ENCODE data around the gene RESP18.
A peak's percentile ranks its signal among the peaks of the same experiment; 100 is the strongest.

The RESP18 gene

DNA sequence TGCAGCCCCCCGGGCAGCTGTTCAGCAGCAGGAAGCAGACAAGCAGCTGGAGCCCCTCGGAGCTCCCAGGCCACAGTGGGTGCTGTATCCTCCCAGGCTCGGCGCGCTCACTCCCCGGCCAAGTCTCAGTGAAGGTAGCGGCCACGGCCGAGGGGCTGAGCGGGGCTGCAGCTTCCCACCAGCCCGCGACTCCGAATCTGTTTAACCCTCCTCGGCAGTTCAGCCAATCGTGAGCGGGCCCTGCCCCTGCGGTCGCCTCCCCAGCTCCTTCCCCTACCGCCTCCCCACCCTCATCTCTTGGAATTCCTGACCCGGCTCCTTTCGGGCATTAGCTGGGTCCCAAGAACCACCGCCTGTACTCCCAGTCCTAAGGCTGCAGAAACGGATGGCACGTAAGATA is at the start of gene RESP18:
RESP18 (minus strand) TSS at position 203 of the 400 bp plus-strand sequence.
- DNase-seq, result no peak

DNA sequence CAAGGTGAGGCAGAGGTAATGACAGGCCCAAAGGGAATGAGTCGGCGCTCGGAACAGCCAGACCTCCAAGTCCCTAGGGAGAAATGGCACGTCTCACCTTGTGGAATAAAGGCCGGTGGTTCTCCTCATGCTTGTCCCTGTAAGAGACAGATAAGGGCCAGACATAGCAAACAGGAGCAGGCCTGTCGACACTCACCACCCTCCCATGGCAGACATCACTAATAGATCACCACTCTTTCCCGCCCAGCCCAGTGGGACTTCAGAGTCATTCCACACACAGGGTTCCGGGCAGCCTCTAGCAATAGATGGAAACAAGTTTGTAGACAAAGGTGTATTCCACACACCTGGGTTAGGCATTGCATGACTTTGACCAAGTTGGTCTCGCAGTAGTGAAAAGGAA is 48.9 kb upstream of the RESP18 start:
- DNase-seq, result no peak

DNA sequence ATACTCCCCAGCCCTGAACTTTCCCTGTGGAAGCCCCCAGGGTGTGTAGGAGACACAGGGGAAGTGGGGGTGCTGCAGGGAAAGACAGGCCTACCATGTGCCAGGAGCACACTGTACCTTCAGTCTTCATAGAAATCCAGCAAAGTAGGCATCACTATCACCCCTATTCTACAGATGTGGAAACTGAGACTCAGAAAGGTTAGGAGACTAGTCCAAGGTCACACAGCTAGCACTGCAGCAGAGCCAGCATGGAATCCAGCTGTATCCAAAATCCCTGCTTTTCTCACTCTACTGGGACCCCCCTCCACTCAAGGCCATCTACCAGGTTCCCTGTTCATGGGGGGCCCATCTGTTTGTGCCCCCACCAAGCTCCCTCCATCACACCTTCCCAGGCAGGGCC is 48.4 kb upstream of the RESP18 start:
- DNase-seq, result no peak

DNA sequence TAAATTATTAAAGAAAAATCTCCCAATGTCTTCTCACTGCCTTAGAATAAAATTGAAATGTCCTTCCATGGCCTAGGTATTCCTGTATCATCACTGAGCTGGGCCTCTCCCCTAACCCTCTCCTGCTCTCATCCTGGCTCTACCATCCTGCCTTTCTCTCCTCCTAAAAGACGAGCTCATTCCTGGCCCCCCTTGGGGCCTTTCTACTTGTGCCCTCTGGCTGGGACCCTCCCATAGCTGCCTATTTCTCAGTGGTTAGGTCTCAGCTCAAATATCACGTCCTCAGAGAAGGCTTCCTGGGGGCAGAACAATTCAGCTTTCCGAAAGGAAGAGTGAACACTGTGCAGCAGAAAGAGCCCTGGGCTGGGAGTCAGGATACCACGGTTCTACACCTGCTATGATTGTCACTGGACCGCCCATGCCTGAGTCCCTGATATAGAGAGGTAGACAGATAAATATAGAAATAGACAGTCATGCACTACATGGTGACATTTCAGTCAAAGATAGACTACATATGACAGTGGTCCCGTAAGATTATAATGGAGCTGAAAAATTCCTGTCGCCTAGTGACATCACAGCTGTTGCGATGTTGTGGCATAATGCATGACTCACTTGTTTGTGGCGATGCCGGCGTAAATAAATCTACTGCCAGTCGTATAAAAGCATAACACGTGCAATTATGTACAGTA is 45.8 kb upstream of the RESP18 start:
- DNase-seq, result no peak

DNA sequence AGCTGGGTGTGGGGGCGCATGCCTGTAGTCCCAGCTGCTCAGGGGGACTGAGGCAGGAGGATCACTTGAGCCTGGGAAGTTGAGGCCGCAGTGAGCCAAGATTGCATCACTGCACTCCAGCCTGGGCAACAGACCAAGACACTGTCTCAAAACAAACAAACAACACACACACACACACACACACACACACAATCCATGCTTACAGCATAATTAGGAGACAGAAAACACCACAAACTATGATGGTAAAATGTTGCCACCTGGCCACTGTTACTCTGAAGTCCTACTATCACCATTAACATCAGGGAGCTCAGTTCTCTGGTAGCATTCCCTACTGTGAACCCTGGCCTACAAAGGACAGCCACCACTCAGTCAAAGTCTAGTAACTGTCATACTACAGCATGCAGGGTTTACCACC is 36.9 kb upstream of the RESP18 start:
- DNase-seq, result no peak

DNA sequence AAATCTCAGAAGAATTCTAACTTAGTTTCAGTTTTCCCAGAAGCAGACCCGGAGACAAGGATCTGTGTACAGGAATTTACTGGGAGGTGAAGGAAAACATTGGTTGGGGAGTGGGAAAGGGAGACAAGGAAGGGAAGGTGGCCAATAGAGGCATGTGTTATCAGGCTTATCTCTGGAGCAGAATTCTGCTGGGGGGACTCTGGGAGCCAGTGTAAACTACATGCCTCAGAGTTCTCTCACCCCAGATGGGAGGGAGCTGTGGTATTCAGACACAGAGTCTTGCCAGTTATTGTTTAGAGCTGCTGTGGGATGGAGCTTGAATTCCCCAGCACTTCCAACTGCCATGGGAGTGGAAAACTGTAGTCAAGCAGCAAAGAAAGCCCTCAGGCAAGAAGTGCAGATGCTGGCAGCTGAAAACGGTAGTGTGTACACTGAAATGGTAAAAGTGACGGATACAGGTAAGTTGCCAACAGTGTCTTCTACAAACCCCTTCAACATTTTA is 36.2 kb upstream of the RESP18 start:
- no peak for DNase-seq

DNA sequence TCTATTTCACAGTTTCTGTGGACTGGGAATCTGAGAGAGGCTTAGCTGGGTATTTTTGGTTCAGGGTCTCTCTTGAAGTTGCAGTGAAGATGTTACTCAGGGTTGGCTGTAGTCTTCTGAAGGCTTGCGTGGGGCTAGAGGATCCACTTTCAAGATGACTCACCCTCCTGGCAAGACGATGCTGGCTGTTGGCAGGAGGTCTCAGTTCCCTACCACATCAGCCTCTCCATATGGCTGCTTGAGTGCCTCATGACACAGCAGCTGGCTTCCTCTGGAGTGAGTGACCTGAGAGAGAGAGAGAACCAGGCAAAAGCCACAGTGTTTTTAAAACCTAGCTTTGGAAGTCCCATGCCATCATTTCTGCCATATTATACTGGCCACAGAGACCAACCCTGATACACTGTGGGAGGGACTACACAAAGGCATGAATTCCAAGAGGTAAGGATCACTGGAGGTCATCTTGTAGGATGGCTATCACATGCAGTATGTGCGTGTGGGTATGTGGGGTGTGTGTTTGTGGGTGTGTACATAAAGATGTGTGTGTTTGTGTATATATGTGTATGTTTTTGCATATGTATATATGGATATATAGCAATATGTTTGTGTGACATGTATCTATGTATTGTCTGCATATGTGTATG is 30.1 kb upstream of the RESP18 start:
- DNase-seq, result no peak

DNA sequence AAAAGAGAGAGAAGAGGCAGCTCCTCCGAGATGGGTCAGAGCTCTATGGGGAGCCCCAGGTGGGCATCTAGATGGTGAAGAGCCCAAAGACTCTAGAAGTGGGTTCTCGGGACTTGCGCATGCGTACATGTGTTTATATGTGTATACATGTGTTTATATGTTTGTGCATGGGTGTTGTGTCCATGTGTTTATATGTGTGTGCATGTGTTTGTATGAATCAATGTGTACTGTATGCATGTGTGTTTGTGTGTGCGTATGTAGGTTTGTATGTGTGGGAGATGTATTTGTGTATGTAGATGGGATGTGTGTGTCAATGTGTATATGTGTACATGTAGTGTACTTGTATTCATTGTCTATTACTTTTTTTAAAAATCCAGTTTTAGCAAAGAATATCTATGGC is 29.5 kb upstream of the RESP18 start:
- no peak for DNase-seq

DNA sequence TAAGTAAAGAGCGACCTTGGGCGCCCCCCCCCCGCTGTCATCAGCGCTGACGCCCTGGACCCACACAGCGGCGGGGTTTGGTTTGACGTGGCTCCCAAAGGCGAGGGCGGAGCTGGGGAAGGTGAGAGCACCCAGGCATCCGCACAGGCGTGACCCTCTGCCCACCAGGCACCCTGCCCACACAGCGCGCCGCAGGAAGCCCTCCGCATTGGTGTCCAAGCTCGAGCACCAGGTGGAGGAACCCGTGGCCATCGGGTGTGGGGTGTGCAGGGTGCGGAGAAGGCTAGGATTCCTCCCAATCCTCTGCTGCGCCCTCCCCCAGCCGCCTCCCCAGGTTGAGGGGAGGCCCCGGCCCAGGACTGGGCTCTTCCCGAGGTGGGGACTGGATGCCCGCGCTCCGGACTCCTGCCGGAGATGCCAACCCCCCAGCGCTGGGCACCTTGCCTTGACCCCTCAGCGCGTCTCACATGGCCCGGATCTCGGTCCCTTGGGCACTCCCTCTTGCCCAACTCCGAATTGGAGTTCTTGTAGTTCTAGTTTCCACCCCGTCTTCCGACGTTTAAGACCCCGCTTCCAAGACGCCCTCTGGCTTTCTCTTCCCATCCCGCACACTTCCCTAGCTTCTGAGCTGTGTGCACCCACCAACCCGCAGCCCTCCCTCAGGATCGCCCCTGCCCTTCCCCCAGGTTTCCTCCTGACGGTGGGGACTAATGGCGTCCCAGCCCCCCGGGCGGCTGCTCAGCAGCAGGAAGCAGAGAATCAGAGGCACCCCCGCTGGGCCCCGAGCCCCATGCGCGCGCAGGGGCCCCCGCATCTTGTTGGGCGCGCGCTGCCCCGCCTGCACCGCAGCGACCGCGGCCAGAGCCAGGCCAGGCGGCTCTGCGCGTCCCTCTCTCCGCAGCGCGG is 25.9 kb upstream of the RESP18 start:
- DNase-seq, result no peak

DNA sequence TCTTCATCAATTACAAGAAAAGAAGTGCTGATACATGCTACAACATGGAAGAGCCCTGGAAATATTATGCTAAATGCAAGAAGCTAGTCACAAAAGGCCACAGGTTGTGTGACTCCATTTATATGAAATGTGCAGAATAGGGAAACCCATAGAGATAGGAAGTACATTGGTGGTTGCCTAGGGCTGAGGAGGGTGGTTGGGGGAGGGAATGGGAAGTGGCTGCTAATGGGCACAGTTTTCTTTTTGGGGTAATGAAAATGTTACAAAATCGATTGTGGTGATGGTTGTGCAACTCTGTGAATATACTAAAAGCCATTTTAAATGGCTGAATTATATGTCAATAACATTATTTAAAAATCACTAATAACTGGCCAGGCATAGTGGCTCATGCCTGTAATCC is 24.3 kb upstream of the RESP18 start:
- no peak for DNase-seq

DNA sequence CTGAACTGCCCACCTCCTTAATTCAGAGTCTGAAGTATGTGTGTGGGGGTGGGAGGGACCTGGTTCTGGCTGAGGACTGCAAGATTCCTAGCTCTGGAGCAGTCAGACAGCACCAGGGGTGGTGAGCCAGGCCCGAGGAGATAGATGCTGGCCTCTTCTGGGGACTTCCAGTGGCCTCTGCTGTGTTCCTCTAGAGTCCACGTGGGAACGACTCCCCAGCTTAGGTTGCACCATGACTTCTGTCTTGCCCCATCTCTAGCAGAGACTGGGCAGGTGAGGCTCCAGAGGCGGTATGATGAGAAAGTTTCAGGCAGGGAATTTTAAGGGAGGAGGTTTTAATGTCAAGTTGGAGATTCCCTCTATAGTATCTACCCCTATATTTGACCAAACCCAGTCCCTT is 22.0 kb upstream of the RESP18 start:
- DNase-seq, result no peak

DNA sequence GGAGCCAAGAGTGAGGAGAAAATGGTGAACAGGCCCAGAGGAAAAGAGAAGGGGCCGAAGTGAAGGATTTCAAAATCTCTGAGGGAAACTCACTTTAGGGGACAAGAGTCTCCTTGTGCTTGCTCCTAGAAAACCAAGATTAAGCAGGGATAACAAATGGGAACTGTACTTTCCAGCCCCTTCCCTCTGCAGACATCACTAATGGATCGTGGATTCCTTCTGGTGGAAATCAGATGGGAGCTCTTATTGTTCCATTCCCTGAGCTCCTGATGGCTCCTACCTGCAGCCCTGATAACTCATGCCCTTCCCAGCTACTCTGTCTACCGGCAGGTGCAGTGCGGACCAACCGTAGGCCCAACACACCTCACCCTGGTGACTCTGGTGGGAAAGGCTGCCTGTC is 20.6 kb upstream of the RESP18 start:
- no peak for DNase-seq

DNA sequence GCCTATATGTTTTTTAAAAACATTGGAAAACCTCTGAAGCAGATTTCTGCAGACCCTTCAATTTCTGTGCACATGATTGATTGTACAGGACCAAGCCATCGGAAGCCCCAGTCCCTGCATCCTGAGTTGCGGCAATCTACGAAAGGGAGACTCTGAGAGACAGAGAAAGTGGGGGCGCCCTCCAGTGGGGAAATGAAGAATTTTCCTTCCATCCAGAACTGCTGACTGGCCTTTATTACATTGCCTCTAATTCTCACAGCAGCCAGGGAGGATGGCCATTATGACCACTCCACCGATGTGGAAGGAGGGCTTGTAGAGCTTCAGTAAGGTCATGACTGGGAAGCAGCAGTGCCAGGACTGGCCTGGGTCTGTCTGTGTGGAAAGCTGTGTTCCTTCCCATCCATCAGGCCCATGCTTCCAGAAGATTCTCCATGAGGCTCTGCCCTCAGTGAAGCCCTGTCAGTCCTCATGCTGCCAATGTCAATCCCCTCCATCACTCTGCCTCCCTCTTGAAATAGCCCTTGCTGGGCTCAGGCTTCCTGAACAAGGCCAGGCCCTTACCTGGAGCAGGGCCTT is 20.0 kb upstream of the RESP18 start:
- DNase-seq, result peak; percentile 65

DNA sequence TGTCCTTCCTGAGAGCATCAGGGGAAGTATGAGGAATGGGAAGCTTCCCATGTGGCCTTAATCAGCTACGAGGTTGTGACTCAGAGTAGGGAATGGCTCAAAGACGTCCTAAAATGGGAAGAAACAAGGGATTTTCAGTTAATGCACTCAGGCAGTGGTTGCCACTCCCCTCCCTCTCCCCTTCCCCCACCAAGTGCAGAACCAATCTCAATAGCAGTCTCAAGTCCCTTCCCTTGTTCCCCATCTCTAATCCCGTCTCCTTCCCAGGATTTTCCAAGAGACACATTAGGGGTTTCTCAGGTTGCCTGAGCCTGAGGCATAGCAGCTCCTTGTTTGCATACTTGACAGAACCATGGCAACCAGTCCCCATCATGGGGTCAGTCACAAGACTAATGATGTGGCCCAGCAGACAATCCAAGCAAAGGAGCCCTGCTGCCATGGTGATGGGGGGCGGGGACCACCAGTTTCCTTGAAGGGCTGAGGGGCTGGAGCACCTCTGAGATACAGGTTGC is 18.2 kb upstream of the RESP18 start:
- DNase-seq, result no peak

DNA sequence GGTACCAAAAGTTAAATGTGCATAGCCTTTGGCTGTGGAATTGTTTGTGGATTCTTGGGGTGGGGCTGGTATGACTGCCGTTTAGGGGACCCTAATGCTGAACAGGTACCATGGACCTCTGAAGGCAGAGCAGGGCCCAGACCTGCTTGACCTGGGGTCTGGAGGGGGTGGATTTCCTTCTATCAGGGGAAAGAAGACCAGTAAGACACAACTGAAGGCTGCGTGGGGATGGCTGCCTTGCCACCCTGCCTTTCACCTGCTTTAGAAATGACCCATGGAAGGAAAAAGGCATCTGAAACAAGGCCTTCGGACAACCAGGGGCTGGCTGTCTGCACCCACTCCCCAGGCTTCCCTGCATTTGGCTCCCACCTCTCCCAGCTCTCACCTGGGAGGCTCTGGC is 17.7 kb upstream of the RESP18 start:
- no peak for DNase-seq

DNA sequence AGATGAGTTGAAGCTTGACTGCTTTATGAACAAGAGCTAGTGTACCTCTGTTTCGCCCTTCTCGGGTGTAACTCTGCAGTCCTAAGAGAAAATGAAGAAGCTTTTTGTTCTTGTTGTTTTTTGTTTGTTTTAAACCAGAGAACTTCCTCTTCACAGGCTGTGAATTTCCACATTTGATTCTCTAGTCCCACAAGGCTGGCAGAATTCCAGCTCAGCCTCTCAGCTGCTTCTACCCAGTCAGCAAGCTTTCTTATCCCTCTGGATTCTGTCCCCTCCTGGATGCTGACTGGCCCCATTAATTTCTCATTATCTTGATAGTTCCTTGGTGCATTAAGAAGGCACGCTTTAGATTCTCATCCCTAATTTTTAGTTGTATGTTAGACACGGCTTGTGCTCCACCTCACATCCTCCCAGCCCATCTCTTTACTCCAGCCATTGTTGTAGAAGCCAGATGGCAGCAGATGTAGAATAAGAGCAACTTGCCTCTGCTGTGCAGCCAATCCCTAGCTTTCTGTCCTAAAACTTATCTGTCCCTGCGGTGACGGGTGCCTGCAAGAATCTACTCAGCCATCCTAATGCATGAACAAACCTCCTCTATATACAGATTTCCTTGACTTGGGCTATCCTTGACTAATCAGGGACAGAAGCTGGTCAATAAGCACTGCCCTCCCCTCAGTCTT is 12.3 kb upstream of the RESP18 start:
- no peak for DNase-seq

DNA sequence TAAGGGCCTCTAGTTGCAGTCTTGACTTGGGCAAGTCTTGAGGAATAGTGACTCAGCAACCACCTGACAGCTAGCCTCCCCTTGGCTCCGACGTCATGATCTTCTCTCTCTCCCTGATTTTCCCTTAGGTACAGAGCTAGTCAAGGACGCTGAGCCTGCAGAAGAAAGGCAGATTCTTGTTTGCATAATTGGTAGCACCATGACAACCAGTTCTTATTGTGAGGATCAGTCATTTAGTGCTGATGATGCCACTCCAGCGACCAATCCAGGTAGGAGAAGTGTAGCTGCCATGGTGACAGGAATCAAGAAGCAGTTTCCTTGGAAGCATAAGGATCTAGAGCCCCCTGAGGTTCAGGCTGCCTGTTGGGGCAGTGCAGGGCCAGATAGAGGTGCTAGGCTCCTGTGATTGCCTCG is 2.8 kb upstream of the RESP18 start:
- no peak for DNase-seq

DNA sequence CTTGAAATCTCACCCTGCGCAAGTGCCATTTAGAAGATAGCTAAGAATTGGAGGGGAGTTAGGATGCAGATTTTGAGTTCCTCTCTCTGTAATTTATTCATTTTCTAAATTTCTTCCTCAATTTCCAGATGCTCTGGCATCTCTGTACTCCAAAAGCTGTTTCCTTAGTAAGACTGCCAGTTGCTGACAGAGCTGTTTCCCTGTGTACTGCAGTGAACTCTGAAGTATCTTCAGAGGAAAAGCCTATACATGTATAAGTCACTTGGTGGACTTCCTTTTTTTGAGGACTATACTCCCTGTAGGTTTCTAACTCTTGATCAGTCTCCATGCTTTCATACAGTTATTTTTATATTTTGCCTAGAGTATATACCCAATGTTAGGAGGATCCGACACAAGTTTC is 1.5 kb upstream of the RESP18 start:
- DNase-seq, result no peak

DNA sequence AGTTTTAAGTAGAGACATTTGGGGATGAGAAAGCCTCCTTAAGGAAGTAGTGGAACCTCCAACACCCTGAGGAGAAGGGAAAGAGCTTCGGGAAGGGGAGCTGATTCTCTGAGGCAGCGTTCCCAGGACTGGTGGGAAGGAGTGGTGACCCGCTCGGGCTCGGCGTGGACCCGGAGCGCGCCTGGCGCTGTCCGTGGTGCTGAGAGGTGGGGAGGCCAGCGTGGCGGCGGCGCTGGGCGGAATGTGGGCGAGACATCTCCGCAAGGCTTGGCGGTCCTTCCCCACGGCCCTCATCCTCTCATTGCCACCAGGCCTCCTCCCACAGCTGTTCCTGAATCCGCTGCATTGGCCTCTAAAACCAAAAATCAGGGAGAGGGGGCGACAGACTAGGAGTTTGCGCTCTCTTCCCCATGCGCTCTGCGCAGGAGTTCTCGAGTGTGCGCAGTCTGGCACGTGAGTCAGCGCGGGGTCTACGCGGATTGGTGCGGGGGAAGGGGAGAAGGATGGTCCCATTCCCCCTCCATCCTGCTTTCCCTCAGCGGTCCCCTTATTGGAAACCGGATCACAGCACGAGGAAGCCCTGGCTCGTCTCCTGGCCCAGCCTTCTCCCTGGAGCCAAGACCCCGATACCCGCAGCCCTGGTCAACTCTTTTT is 857 bp downstream of the RESP18 start:
- no peak for DNase-seq

DNA sequence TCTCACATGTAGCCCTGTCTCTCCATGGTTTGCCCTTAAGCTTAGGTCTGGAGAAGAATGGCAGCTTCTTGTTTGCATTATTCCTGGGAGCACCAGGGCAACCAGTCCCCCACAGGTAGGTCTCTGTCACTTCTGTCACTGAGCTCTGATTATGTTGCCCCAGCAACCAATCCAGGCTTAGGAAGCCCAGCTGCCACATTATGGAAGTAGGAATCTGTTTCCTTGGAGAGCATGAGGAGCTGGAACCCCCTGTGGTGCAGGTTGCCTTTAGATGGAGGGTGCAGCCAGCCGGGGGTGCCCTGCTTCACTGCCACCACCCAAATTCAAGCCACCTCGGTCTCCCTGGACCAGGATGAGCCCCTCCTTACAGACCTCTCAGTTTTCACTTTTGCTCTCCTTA is 4.8 kb downstream of the RESP18 start:
- no peak for DNase-seq

DNA sequence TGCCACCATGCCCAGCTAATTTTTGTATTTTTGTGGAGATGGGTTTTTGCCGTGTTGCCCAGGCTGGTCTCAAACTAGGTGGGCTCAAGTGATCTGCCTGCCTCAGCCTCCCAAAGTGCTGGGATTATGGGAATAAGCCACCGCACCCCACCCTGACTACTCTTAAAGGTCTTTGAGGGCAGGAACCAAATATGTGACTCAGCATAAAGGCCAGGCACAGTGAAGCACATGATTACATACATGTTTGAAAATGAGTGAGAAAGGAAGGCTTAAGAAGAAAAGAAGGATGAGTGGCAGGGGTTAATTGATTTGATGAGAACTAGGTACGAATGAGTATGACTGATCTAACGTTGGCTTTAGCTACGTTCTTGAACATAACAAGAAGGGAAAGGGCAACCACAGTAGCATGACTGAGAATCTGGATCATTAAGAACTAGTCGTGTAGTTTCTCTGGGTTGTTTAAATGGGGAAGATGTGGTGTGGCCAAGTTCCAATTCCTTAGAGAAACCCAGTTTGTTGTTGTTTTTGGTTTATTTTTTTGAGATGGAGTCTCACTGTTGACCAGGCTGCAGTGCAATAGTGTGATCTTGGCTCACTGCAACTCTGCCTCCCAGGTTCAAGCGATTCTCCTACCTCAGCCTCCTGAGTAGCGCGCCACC is 6.8 kb downstream of the RESP18 start:
- DNase-seq, result no peak

Measured in activated CD8-positive, alpha-beta memory T cell treated with anti-CD3 and anti-CD28 coated beads, Interleukin-2, amount 50 U/mL, for 4 hours (primary cell).